GM12874 (cell line): ENCODE measurements around the gene TCAP.

ENCODE experiments used
- TF ChIP-seq, protein P1 (sequence below): IDR thresholded peaks from 2 replicates; pipeline ENCODE4 v1.5.1; 2011; ENCODE audit warnings: low read depth, mild to moderate bottlenecking, control low read depth, low read length, moderate library complexity; ENCODE audit not compliant: insufficient read depth

The TCAP gene

DNA sequence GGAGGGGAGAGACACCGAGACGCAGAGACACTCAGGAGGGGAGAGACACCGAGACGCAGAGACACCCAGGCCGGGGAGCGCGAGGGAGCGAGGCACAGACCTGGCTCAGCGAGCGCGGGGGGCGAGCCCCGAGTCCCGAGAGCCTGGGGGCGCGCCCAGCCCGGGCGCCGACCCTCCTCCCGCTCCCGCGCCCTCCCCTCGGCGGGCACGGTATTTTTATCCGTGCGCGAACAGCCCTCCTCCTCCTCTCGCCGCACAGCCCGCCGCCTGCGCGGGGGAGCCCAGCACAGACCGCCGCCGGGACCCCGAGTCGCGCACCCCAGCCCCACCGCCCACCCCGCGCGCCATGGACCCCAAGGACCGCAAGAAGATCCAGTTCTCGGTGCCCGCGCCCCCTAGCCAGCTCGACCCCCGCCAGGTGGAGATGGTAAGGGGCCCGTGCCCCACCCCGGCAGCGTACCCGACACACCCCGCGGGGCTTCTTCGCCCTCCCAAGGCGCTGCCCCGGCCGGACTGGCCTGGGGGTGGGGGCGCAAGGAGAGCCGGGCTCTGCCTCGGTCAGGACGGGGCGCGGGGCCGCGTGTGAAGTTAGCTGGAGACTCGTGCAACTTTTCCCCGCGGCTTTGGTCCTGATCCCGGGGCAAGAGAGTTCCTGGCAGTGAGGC lies 38.0 kb upstream of the TCAP start:
- TF ChIP-seq, protein P1, sequence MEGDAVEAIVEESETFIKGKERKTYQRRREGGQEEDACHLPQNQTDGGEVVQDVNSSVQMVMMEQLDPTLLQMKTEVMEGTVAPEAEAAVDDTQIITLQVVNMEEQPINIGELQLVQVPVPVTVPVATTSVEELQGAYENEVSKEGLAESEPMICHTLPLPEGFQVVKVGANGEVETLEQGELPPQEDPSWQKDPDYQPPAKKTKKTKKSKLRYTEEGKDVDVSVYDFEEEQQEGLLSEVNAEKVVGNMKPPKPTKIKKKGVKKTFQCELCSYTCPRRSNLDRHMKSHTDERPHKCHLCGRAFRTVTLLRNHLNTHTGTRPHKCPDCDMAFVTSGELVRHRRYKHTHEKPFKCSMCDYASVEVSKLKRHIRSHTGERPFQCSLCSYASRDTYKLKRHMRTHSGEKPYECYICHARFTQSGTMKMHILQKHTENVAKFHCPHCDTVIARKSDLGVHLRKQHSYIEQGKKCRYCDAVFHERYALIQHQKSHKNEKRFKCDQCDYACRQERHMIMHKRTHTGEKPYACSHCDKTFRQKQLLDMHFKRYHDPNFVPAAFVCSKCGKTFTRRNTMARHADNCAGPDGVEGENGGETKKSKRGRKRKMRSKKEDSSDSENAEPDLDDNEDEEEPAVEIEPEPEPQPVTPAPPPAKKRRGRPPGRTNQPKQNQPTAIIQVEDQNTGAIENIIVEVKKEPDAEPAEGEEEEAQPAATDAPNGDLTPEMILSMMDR, result no peak

DNA sequence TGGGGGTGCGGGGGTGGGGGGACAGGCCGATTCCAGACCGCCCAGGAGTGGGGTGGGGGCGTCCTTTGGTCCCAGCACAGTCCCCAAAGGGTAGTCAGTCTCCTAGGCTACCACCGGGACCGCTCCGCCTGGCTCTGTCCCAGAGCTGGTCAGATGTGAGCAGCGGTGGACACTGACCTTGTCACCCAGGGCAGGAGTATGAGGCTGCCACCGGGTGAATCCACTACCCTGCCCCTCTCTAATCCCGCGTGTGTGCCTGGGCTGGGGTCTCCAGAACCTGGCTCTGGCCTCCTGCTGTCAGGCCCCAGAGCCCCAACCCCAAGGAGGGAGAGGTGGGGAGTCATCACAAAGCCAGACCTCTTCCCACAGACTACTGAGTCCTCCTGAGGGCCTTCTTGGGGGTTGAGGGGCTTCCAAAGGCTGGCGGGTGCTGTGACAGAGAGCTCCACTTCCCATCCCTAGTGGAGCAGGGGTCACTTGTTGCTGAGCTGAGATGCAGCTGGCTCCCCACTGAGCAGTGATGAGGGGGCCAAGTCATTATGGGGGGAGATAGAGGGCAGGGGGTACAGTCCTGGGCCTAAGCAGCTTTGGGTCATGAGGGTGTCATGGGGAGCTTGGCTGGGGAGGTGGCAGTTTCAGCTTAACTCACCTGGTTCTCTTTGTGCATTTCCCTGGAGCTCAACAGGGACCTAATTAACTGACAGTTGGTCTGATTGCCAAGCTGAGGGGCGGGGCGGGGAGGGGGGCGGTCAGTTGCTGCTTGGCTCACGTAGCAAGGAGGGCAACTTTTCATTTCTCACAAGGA lies 37.2 kb upstream of the TCAP start:
- TF ChIP-seq, protein P1, result no peak

DNA sequence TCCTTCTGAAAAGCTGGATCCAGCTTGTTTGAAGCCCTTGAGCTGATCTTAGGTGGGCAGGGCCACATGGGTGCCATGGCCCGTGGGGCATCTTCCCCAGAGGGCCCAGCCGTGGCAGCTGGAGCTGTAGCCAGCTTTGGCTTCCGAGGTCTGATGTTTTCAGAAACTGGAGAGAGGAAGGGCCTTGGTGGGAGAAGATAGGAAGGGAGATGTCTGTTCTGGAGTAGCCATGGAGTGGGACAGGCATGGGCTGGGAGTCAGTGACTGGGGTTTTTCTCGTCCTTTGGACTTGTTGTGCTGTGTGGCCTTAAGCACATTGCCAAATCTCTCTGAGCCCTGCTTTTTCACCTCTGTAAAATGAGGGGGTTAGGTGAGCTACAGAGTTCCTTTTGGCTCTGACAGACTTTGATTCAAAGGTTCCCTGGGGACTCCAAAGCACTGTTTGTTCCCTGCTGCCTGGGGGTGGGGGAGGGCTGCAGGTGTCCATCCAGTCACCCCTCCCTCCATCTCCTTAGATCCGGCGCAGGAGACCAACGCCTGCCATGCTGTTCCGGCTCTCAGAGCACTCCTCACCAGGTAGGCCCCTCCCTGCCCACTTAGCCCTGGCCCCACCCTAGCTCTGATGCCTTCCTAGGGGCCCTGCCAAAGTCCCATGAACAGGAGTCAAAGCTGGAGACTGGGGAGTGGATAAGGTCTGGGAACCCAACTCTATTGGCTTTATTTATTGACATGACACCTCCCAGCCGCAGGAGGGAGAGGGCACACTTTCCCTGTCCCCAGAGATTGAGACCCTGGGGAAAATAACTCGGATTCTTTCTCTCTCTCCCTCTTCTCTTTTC lies 36.3 kb upstream of the TCAP start:
- TF ChIP-seq, protein P1, result no peak

DNA sequence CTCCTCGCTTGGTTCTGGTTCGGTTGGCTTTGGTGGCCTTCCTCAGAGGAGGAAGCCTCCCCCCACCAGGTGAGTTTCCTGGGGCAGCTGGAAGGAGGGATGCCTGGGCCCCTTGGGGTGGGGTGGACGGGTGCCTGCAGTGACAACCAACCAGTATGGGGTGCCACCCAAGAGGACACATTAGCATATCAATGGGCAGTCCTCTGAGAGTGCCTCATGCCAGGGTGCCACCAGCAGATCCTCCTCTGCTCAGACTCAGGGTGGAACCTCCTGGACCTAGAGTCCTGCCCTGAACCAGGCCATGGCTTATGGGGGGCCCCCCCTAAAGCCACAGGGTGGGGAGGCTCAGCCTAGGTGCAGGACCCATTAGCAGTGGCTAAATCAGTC lies 35.7 kb upstream of the TCAP start:
- TF ChIP-seq, protein P1, result no peak

DNA sequence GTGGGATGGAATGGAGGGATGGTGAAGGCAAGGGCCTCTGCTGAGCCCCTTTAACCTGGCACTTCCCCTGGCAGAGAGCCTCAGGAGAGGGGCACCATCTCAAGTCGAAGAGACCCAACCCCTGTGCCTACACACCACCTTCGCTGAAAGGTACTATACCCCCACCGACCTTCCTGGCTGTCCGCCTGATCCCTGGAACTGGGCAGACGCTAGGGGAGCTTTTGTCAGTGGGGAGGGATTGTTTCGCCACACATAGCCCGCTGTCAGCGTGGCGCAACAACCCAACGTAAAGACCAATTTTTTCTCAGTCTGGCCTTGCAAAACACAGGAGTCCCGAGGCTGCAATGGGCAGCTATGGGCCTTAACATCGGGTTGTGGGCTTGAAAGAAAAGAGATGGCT lies 35.3 kb upstream of the TCAP start:
- TF ChIP-seq, protein P1, result no peak

DNA sequence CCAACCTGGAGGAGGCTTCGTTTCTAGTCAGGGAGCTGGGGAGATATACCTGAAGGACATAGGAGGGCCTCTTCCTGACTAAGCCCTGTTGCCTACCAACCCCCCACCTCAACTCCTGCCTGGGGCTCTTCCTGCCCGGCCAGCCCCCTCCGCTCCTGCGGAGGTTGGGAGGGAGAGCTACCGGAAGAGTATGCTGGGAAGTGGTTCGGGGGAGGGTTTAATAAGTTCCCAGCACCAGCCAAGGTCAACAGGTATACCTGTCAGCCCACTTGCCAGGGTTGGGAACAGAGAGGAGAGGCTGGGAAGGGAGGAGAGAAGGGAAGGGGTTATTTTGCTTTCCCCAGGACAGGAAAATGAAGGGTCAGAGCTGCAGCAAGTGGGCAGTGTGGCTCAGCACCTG lies 33.7 kb upstream of the TCAP start:
- TF ChIP-seq, protein P1, result no peak
